CD14-positive monocyte (primary cell): Measurements from ENCODE around the gene PNKD. TPM values are rescaled to one million over a fixed set of nuclear protein-coding genes. Genes with fewer than 3 reads are reported as not detected.
A peak's percentile ranks its signal among the peaks of the same experiment; 100 is the strongest.

Experiments used
- DNase-seq, 3 donors: peaks; one replicate each; pipeline ENCODE4 v3.0.0-alpha.2; 2011 to 2022
- H2AFZ ChIP-seq: 2 replicates; pipeline ENCODE4 v1.6.0; 2012; ENCODE audit warnings: mild to moderate bottlenecking, low read depth, low read length, inconsistent platforms; ENCODE audit not compliant: insufficient read depth, poor library complexity, severe bottlenecking
- H3K27ac ChIP-seq, 2 donors: 1 replicate in 1 of 2; 2 replicates in 1 of 2; pipeline ENCODE4 v1.5.1; 2012 to 2013; ENCODE audit warnings: low read length in 2 of 2, control low read depth in 1 of 2, inconsistent platforms in 1 of 2, low read depth in 1 of 2, mild to moderate bottlenecking in 1 of 2
- H3K27me3 ChIP-seq, 2 donors: one replicate each; pipeline versions ENCODE4 v1.6.0 to v1.6.1; 2011 to 2013; ENCODE audit warnings: low read length in 2 of 2; ENCODE audit not compliant: control insufficient read depth in 2 of 2, insufficient read depth in 2 of 2
- H3K36me3 ChIP-seq, 2 donors: replicated peaks in 1 of 2; 1 replicate in 1 of 2; 2 replicates in 1 of 2; pipeline versions ENCODE4 v1.5.1 to v1.6.1; 2012 to 2013; ENCODE audit warnings: low read length in 2 of 2, control low read depth in 1 of 2, inconsistent platforms in 1 of 2, mild to moderate bottlenecking in 1 of 2; ENCODE audit not compliant: insufficient read depth in 2 of 2, control insufficient read depth in 1 of 2
- H3K4me1 ChIP-seq, 2 donors: 1 replicate in 1 of 2; 2 replicates in 1 of 2; pipeline versions ENCODE4 v1.5.1 to v1.6.1; 2012 to 2013; ENCODE audit warnings: low read length in 2 of 2, control low read depth in 1 of 2, inconsistent platforms in 1 of 2, mild to moderate bottlenecking in 1 of 2, moderate library complexity in 1 of 2; ENCODE audit not compliant: insufficient read depth in 2 of 2, control insufficient read depth in 1 of 2
- H3K4me2 ChIP-seq: replicated peaks from 2 replicates; pipeline ENCODE3; 2012; ENCODE audit warnings: low read length, moderate library complexity, mild to moderate bottlenecking; ENCODE audit not compliant: poor library complexity, severe bottlenecking; ENCODE audit errors: extremely low read depth
- H3K4me3 ChIP-seq, 3 experiments: fragments of 200-600 bp in 1 of 3; sonication (generic) in 1 of 3; replicated peaks in 1 of 3; 1 replicate in 2 of 3; 2 replicates in 1 of 3; pipeline ENCODE4 v1.5.1; 2011 to 2013; ENCODE audit warnings: low read length in 3 of 3, mild to moderate bottlenecking in 3 of 3, control low read depth in 2 of 3, low read depth in 2 of 3, inconsistent platforms in 1 of 3, moderate library complexity in 1 of 3
- H3K79me2 ChIP-seq: 2 replicates; pipeline ENCODE4 v1.6.0; 2012; ENCODE audit warnings: mild to moderate bottlenecking, control low read depth, inconsistent platforms, low read length, moderate library complexity; ENCODE audit not compliant: insufficient read depth
- H3K9ac ChIP-seq: 2 replicates; pipeline ENCODE4 v1.6.0; 2017; ENCODE audit warnings: low read length, mild to moderate bottlenecking; ENCODE audit not compliant: insufficient read depth, poor library complexity, severe bottlenecking
- H3K9me3 ChIP-seq, 2 donors: replicated peaks in 1 of 2; 1 replicate in 1 of 2; 2 replicates in 1 of 2; pipeline versions ENCODE4 v1.5.1 to v1.6.1; 2012 to 2013; ENCODE audit warnings: low read length in 2 of 2, control low read depth in 1 of 2; ENCODE audit not compliant: control insufficient read depth in 1 of 2, insufficient read depth in 1 of 2
- H4K20me1 ChIP-seq: 2 replicates; pipeline ENCODE4 v1.6.0; 2012; ENCODE audit warnings: mild to moderate bottlenecking, low read length, control low read depth, moderate library complexity; ENCODE audit not compliant: insufficient read depth
- H3K27ac Mint-ChIP-seq, 7 donors: one replicate each; pipeline ENCODE4 v1.8.0; 2020; ENCODE audit warnings: mild to moderate bottlenecking in 7 of 7, mixed read lengths in 7 of 7, moderate library complexity in 6 of 7, inconsistent platforms in 2 of 7
- H3K27me3 Mint-ChIP-seq, 3 donors: one replicate each; pipeline ENCODE4 v1.8.0; 2021 to 2022; ENCODE audit warnings: low read depth in 3 of 3, mild to moderate bottlenecking in 3 of 3, mixed read lengths in 3 of 3, moderate library complexity in 3 of 3, inconsistent platforms in 1 of 3
- H3K36me3 Mint-ChIP-seq, 2 donors: one replicate each; pipeline ENCODE4 v1.8.0; 2020; ENCODE audit warnings: mixed read lengths in 2 of 2, inconsistent platforms in 1 of 2, mild to moderate bottlenecking in 1 of 2
- H3K4me1 Mint-ChIP-seq: one replicate; pipeline ENCODE4 v1.8.0; 2020; ENCODE audit warnings: mild to moderate bottlenecking, mixed read lengths
- H3K4me3 Mint-ChIP-seq, 2 donors: one replicate each; pipeline ENCODE4 v1.8.0; 2020; ENCODE audit warnings: mild to moderate bottlenecking in 2 of 2, mixed read lengths in 2 of 2, moderate library complexity in 1 of 2
- H3K9me3 Mint-ChIP-seq, 7 donors: one replicate each; pipeline ENCODE4 v1.8.0; 2020 to 2022; ENCODE audit warnings: mixed read lengths in 7 of 7, mild to moderate bottlenecking in 6 of 7, moderate library complexity in 6 of 7, inconsistent platforms in 2 of 7
- CTCF ChIP-seq: fragments of 200-600 bp; IDR thresholded peaks from one replicate; pipeline ENCODE4 v1.8.0; 2022; ENCODE audit warnings: antibody characterized with exemption, mild to moderate bottlenecking
- WGBS: methylation state at CpG from one replicate; pipeline ENCODE4 v1.1.5; 2013; ENCODE audit warnings: missing lambda C conversion rate; ENCODE audit not compliant: insufficient coverage; 5-methylcytosine and 5-hydroxymethylcytosine counted together
- intact Hi-C, 2 donors: fragments of 100-400 bp; cut with micrococcal nuclease; formaldehyde crosslinking; loops; one replicate each; pipeline versions ENCODE4 v1.15.0 to v1.15.1; 2023
- polyA plus RNA-seq, 3 donors: library from polyadenylated mRNA; depleted of rRNA in 1 of 3; unstranded in 2 of 3; stranded (reverse) in 1 of 3; fragments of 300-500 nt in 2 of 3; fragments of >200 nt in 1 of 3; fragmentation: Illumina TruSeq in 2 of 3; gene quantifications; 1 replicate in 2 of 3; 2 replicates in 1 of 3; pipeline ENCODE4 v1.2.3, GENCODE V29; 2012 to 2021

Gene PNKD
- polyA plus RNA-seq, 3 donors, result 79.8 to 92.0 (median 88.2) TPM

DNA sequence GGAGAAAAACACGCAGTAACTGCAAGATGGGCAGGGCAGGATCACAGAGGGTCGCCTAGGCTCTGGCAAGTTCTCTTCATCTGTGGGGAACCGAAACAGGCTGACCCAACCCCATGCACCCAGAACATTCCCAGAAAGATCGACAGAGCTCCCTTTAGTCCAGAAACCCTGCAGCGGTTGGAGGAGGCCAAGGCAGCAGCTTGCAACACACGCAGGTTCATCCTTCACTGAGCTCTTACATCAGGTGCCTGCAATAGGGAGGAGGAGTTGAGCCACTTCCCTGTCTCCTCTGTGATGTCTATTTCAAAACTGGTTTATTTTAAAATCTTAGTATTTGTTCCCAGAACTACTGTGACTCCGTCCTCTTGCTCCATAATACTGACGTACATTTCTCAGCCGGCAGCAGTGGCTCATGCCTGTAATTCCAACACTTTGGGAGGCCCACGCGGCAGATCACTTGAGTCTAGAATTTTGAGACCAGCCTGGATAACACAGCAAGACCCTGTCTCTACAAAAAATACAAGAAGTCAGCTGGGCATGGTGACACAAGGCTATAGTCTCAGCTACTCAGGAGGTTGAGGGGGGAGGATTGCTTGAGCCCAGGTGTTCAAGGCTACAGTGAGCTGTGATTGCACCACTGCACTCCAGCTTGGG, 100.2 kb downstream of the PNKD start:
- Histone ChIP-seq H3K4me3 (peak overlapping the region in 1 of 3 experiments; percentile 71), H2AFZ (no peak overlapping the region), H3K9me3 (peaks cover 0 to 4% of the 10 kb centered on the region in 2 donors), H3K27ac (peak overlapping the region; percentile 94 to 99), H3K79me2 (peaks cover 22% of the 10 kb centered on the region), H4K20me1 (no peaks in the 10 kb centered on the region), H3K9ac (peak overlapping the region; percentile 92), H3K27me3 (no peaks in the 10 kb centered on the region), H3K36me3 (no peaks in the 10 kb centered on the region), H3K4me2 (peak overlapping the region; percentile 90), H3K4me1 (peaks cover 72 to 73% of the 10 kb centered on the region in 2 donors)
- Mint-ChIP-seq H3K27me3 (peaks cover 0 to 1% (median 0%) of the 10 kb centered on the region in 3 donors), H3K9me3 (peaks cover 0 to 11% (median 4%) of the 10 kb centered on the region in 7 donors), H3K36me3 (peaks cover 2 to 8% of the 10 kb centered on the region in 2 donors), H3K4me1 (peaks cover 62% of the 10 kb centered on the region), H3K27ac (peak overlapping the region; percentile 100), H3K4me3 (peak overlapping the region; percentile 89 to 93)
- 0% methylated on average over 8 of the region's 11 CpGs for WGBS
- intact Hi-C loops, result no loop called here
- no peak for TF ChIP-seq CTCF
- peak; percentile 96 to 97 (median 97) for DNase-seq

DNA sequence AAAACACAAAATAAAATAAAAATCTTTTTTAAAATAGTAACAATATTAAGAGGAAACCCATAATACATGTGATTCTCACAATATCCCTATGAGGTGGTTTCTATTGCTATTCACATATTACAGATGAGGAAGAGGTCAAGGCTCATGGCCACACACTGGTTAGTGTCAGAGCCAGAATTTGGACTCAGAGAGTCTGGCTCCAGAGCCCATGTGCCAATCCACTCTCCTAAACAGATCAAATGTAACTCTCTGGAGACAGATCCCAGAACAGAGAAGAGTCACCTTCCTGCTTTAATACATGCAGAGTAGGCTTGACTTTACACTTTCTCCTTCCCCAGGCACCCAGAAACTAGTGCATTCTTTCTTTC, 101.6 kb downstream of the PNKD start:
- Mint-ChIP-seq H3K9me3 (peaks cover 0 to under 1% (median 0%) of the 10 kb centered on the region in 7 donors), H3K27ac (peak overlapping the region; percentile 100), H3K4me1 (peaks cover 48% of the 10 kb centered on the region), H3K36me3 (peaks cover 2 to 3% of the 10 kb centered on the region in 2 donors), H3K4me3 (no peak overlapping the region), H3K27me3 (peaks cover 0 to 1% (median 0%) of the 10 kb centered on the region in 3 donors)
- intact Hi-C loops, result no loop called here
- H3K9ac ChIP-seq, result peak overlapping the region; percentile 89
- H4K20me1 ChIP-seq, result no peaks in the 10 kb centered on the region
- H3K36me3 ChIP-seq, result no peaks in the 10 kb centered on the region
- peak in 2 of 3 donors; percentile 53 to 74 for DNase-seq
- no peak overlapping the region for H2AFZ ChIP-seq
- H3K79me2 ChIP-seq, result peaks cover 16% of the 10 kb centered on the region
- no peaks in the 10 kb centered on the region for H3K9me3 ChIP-seq
- no peak for TF ChIP-seq CTCF
- no peaks in the 10 kb centered on the region for H3K27me3 ChIP-seq
- H3K4me3 ChIP-seq, result no peak overlapping the region
- peak overlapping the region; percentile 94 to 99 for H3K27ac ChIP-seq
- peaks cover 57 to 59% of the 10 kb centered on the region in 2 donors for H3K4me1 ChIP-seq
- H3K4me2 ChIP-seq, result no peak overlapping the region
